Stimulated activated CD8-positive, alpha-beta memory T cell treated with anti-CD3 and anti-CD28 coated beads, Interleukin-7, amount 100 ng/mL, for 1 hour (primary cell): ENCODE measurements around the gene WNT2.
"Not testable (repeated sequence)": the region's sequence is repeated elsewhere in the genome, so short reads cannot be mapped to it uniquely, and the experiment has no call there.

Experiments used
- DNase-seq, 2 donors: peaks; one replicate each; pipeline ENCODE4 v3.0.0-alpha.2; 2020; ENCODE audit warnings: low read depth in 2 of 2

Gene WNT2

DNA sequence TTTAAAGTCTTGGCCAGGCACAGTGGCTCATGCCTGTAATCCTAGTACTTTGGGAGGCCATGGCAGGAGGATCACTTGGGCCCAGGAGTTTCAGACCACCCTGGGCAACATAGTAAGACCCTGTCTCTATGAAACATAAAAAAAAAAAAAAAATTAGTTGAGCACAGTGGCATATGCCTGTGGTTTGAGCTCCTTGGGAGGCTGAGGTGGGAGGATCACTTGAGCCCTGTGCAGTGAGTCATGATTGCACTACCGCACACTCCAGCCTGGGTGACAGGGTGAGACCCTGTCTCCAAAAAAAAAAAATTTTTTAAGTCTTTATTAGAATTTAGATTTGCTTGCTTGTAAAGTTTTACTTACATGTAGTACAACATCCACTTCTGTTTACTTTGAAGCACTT is 14.0 kb downstream of the WNT2 start:
- DNase-seq: no peak

DNA sequence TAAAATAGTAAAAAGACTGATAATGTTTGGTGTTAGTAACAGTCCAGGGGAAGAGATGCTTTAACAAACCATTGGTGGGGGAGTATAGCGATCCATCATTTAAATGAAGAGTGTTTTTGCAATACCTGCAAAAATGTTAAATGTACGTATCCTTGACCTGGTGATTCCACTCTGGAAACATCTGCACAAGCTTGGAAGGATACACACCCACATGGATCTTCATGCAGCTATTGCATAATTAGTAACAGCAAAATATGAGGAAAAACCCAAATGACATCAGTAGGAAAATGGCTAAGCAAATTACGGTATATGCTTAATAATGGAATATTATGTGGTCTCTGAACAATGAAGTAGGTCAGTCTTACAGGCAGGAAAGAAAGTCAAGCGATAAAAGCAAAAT is 20.5 kb downstream of the WNT2 start:
- no peak for DNase-seq

DNA sequence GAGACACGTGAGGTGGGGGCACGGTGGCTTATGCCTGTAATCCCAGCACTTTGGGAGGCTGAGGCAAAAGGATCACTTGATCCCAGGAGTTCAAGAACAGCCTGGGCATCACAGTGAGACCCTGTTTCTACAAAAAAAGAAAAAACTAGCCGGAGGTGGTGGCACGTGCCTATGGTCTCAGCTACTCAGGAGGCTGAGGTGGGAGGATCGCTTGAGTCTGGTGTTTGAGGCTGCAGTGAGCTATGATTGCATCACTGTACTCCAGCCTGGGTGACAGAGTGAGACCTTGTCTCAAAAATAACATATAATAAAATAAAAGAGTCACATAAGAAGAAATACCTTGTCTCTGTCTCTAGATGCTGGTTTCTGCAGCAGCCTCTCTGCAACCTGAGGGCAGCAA is 22.4 kb downstream of the WNT2 start:
- DNase-seq: not testable (repeated sequence)

- no peak for DNase-seq
Measured at GRCh38 chr7:117297606-117298005, 25.3 kb downstream of the WNT2 start.

DNA sequence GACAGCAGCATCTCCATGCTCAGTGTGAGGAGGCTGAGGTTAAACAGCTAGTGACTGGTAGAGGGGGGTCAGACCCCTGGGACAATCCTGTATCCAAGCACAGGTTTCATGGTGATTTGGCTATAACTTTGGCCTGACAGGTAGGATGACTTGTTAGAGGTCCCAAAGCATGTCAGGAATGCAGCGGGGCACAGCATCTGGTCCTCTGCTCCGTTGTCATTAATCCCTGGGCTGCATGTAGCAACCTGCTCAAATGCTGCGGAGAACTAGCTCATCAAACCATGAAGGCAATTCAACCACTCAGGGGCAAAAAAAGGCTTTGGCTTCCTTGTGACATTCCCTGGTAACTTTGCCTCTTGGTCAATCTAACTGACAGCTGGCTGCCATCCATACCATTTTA is 26.8 kb downstream of the WNT2 start:
- no peak for DNase-seq

DNA sequence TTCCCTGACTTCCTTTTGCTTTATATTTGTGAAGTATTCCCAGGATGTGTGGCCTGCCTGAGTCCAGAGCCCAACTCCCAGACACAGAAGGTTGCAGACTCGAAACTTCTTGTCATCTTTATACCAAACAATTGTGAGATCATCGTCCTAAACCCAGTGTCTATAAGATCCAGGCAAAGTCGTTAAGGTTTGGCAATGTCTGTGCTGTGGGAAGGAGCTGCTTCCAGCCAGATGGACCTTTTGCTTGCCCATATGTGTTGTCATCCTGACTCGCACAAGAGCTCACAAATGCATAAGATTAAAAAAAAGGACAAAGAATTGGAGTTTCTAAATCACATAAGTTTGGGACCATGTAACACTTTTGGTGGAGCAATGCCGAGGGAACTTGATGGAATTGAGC is 37.0 kb downstream of the WNT2 start:
- no peak for DNase-seq

DNA sequence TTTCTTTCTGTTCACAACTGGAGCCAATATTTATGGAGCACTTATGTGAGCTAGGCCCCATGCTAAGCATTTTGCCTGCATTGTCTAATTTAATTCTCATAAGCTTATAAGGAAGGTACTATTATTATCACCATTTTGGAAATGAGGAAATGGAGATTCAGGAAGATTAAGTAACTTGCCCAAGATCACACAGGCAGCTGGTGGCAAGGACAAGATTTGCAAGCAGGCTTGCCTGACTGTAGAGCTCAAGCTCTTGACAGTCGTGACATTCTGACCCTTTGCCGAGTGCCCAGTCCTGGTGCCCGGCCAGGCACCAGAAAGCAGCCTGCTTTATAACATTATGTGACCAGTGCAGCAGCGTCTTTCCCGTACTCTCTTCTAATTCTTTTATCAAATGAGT is 38.2 kb downstream of the WNT2 start:
- no peak for DNase-seq

- no peak for DNase-seq
Measured at GRCh38 chr7:117283779-117284178, 39.1 kb downstream of the WNT2 start.

DNA sequence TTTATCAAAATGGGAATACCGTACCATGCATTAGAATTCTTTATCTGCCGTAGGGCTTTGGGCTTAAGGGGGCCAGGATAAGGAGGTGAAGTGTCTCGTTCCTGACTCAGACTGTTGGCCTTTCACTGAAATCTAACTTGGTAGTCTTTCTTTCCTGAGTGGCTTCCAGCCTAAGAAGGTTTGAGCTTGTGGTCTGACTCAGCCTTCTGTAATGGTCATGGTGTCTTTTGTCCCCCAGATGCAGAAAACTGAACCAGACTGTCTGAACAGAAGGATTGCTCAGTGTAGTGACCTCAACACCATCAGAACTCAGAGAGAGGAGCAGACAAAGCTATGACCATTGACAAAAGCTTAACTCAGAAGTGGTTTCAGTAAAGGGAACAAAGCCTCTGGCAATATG is 39.5 kb downstream of the WNT2 start:
- no peak for DNase-seq

DNA sequence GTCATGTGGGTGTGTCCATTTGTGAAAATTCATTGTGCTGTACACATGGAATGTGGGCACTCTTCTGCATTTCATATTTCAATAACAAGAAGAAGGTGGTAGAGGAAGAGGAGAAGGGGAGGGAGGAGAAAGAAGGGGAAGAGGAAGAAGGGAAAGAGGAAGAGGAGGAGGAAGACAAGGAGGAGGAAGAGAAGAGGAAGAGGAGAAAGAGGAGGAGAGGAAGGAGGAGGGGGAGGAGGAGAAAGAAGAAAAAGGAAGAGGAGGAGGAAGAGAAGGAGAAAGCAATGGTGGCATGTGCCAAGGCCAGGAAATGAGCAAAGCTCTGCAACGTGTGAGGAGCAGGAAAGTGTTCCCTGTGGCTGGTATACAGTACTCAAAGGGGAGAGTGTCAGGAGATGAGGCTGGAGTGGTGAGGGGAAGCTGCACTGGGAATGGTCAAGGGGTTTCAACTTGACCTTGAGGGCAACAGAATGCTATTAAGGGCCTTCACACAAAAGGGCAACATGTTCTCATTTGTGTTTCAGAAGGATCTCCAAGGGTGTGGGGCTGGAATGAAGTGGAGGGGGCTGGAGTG is 40.5 kb downstream of the WNT2 start:
- no peak for DNase-seq

GRCh38 chr7:117281562-117281961 is 41.3 kb downstream of the WNT2 start:
- no peak for DNase-seq

DNA sequence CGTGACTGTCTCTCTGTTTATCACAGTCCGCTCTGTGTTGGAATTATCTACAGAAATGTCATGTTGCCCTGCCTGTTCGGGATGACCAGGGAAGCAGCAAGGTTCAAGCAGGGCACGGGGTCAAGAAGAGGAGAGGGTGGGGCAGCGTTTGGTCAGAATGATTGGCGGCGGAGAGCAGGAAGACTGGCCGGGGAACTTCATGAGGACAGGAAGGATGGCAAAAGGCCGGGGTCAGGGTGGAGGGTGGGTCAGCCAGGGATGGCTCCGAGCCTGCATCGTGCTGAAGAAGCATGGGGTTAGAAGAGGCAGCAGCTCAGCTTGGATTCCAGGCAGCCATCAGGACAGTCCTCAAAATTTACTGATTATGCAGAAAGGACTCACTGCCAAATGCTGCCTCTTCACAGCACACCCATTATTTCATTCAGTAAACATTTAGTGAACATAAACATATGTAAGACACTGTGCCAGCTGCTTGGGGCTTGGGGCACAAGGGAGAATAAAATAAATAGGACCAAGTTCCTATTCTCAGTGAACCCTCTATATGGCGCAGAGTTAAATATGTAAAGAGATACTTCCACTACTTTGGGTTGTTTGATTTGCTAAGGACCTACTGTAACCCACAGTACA is 42.8 kb downstream of the WNT2 start:
- no peak for DNase-seq

DNA sequence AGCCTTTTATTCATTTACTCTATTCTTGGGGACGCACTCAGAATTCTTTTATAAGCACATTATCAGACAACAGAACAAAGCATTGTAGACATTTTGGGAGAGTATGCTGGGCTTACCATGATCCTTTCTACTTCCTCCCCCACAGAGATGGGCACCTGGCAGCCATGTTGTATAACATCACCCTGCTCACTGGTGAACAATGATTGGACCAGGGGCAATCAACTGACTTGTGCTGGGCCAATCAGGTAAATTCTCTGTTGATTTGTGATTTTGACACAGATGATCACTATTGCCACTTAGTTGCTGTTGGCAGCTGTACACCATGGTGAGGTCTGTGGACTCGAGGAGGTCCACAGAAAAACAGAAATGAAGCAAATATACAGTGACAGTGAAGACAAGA is 43.7 kb downstream of the WNT2 start:
- no peak for DNase-seq

DNA sequence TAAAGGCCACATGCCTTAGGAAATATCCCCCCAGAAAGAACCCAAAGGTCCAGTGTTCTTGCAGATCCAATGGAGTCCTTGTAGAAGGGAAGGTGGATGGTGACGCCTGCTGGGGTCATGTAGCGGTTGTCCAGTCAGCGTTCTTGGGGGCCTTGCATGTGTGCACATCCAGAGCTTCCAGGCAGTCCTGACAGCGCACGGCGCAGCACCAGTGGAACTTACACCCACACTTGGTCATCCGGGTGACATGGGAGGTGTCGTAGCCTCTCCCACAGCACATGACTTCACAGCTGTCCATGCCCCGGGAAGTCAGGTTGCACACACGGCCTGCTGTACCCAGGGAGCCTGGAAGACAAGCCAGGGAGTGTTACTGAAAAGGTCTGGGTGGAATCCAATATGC is 44.8 kb downstream of the WNT2 start:
- no peak for DNase-seq

DNA sequence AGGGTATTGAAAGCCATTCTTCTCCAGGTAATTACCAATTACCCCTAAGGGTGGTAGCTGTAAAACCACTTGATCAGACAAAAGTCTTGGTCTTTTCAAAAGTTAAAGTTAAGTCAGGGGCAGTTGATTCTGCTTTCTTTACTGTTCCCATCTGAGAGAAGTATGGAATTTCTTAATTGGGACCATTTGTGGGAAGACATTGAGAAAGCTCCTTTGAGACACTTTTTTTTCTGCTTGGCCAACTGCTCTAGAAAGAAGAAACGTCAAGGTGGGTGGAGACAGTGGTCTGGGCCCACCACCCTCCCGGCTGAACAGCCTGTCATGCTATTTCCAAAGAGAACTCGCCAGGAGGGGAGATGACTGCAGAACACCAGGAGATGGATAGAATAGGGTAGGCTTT is 45.3 kb downstream of the WNT2 start:
- DNase-seq: no peak

DNA sequence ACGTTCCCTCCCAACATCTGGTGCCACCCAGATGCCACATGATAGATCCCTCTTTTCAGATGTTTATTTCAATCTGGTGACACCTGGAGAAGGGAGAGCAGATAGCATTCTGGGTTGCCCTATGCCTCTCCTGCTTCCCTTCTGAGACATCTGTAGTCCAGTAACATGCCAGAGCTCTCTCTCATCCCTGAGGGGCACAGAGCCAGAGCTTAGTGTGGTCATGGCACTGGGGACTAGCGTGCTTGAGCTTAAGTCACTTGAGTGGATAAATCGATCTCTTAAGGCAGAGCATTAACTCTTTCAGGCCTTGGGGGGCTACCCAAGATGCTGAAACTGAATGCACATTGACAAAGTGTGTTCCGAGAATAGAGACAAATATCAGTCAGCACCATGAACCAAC is 47.9 kb downstream of the WNT2 start:
- no peak for DNase-seq

GRCh38 chr7:117273814-117274225 is 49.0 kb downstream of the WNT2 start:
- DNase-seq: no peak

GRCh38 chr7:117273325-117273724 is 49.5 kb downstream of the WNT2 start:
- DNase-seq: no peak

GRCh38 chr7:117272017-117272759 is 50.7 kb downstream of the WNT2 start:
- no peak for DNase-seq

GRCh38 chr7:117271566-117271965 is 51.3 kb downstream of the WNT2 start:
- no peak for DNase-seq

DNA sequence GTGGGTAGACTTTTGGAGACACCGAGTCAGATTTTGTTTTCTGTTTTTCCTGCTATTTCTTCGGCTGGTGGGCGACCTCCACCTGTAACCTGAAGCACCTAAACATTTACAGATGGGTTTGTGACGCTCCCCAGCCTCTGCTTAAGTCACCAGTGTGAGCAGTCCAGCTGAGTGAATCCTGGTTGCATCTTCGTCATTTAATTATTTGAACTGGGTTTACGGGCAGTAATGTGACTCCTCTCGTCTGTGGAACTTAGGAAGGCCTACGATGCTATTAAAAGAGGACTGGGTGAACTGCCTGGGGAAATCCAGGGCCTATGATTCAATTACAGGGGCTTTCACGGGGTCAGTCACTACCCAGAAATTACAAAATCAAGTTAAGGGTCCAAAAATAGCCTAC is 52.5 kb downstream of the WNT2 start:
- no peak for DNase-seq

DNA sequence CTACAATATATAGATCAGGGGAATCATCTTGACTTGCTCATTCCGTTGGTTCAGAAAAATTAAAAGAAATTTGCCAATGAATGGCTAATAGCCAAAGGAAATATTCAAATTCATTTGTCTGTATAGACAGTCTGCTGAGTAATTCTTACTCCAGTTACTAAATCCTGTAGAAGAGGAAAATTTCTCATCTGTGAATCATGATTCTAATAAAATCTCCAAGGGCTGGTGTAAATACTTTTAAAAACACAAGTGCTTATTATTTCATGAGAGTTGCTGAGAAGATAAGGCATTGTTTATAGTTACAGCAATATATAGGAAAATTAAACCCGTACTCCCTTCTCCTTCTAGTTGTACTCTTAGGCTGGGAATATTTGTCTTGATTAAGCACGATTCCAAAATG is 53.0 kb downstream of the WNT2 start:
- DNase-seq: no peak

GRCh38 chr7:117269417-117269816 is 53.4 kb downstream of the WNT2 start:
- DNase-seq: no peak
